Endometrial microvascular endothelial cells (primary cell): ENCODE measurements around the gene TRIO. TPM values are rescaled to one million over a fixed set of nuclear protein-coding genes. Genes with fewer than 3 reads are reported as not detected.
"Not testable (repeated sequence)": the region's sequence is repeated elsewhere in the genome, so short reads cannot be mapped to it uniquely, and the experiment has no call there.

Experiments
- in situ Hi-C: cut with HindIII; loops from 2 replicates; pipeline ENCODE4 v1.10.0; 2017; ENCODE audit warnings: low sequenced_read_pairs, low pct_unique_long_range_greater_than_20kb; ENCODE audit errors: inconsistent ontology term
- total RNA-seq: library from RNA; depleted of rRNA; stranded (reverse); fragments of >200 nt; gene quantifications from one replicate; pipeline ENCODE4 v1.2.3, GENCODE V29; 2015; ENCODE audit errors: inconsistent ontology term

Gene TRIO
- total RNA-seq, 1 donor from 2014 or later, result 97.2 TPM

DNA sequence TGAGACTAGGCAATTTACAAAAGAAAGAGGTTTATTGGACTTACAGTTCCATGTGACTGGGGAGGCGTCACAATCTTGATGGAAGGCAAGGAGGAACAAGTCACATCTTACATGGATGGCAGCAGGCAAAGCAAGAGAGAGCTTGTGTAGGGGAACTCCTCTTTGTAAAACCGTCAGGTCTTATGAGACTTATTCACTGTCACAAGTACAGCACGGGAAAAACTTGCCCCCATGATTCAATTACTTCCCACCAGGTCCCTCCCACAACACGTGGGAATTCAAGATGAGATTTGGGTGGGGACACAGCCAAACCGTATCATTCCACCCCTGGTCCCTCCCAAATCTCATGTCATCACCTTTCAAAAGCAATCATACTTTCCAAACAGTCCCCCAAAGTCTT lies 293.0 kb downstream of the TRIO start:
- in situ Hi-C loops, result not testable (repeated sequence)

DNA sequence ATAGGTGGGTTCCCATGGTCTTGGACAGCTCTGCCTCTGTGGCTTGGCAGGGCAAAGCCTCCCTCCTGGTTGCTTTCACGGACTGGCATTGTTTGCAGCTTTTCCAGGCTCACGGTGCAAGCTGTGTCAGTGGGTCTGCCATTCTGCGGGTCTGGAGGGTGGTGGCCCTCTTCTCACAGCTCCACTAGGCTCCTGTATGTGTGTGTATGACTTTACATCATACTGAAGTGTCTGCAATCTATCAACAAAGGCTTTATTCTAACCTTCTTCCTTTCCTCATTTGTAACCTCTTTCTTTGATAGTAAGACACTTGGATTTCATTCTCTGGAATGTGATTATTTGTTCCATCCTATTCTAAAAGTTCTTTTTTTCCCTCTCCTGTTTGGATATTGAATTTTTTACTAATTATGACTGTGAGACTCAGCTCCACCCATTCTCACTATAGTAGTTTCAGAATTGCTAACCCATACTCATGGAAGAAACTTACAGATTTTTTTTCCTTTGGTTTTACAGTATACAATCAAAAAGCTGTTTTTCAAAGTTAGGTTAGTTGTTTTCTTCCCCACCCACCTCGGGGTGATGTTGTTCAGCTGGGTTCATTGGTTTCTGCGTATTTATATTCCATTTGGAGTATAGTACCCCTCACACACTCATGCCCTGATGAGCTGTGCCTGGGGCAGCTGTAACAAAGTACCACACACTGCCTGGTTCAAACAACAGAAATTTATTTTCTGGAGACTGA lies 293.8 kb downstream of the TRIO start:
- in situ Hi-C loops, result no loop called here

GRCh38 chr5:14438195-14438606 lies 295.1 kb downstream of the TRIO start:
- in situ Hi-C loops, result no loop called here

DNA sequence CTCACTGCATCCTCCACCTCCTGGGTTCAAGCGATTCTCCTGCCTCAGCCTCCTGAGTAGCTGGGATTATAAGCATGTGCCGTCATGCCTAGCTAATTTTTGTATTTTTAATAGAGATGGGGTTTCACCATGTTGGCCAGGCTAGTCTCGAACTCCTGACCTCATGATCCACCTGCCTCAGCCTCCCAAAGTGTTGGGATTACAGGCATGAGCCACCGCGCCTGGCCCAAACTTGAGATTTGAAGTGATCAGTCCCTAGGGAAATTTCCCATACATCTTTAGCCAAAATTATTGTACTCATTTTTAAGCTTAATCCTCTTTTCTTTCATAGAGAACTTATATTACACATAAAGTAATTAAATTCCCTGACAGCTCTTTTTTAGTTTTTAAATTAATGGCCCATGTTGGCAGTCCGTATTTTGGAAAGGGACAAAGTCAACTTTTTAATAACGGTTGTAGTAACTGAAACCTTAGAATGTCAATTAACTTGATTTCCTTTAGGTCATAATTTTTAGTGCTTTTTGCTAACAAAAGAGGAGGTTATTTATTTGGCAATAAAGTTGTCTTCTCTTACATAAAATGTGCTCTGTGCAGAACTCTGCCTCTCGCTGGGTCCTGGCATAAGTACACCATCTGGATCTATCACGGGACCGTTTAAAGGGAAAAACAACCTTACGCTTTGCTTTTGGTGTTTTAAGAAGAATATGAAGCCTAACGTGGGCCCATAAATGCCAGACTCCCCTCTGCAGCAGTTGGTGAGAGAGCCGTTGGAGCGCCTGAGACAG lies 296.1 kb downstream of the TRIO start:
- in situ Hi-C loops, result no loop called here

GRCh38 chr5:14440223-14440581 lies 297.1 kb downstream of the TRIO start:
- in situ Hi-C loops, result no loop called here

- in situ Hi-C loops, result no loop called here
Measured at GRCh38 chr5:14440582-14441431, 297.7 kb downstream of the TRIO start.

DNA sequence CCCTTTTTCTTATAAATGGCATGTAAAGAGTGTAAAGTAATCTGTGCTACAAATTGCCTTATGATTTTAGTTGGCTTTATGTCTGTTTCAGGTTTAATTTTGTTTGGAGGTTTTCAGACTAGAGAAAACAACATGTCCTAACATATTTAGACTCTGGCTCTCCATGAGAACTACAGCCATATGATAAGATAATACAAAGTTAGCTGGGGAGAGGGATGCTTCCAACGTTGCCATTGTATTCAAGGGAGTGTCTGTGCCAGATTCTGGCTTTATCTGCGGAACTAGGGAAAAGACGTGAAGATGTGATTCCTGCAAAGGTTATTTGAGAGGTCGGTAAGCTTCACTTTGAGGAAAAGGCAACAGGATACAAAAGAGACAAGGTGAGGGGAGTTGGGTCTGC lies 298.5 kb downstream of the TRIO start:
- in situ Hi-C loops, result no loop called here

GRCh38 chr5:14442536-14442935 lies 299.4 kb downstream of the TRIO start:
- in situ Hi-C loops, result no loop called here

DNA sequence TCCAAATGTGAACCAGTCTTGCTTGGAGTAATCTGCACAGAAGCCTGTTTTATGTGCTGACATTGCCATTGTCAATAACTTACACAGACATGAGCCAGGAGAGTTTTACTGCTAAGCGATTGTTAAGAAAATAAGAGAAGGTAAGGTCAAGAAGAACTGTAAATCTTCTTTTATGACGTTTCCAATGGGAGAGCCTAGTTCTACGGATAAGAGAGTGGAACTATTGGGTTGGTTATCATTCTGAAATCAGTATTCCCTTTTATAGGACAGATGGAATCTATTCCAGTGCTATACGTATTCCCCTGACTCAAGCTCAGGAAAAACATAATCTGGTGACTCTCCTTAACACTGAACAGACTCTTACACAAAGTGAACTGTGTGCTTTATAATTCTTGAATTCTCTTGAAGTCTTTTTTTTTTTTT lies 300.5 kb downstream of the TRIO start:
- in situ Hi-C loops, result no loop called here

GRCh38 chr5:14444161-14444560 lies 301.0 kb downstream of the TRIO start:
- in situ Hi-C loops, result no loop called here

DNA sequence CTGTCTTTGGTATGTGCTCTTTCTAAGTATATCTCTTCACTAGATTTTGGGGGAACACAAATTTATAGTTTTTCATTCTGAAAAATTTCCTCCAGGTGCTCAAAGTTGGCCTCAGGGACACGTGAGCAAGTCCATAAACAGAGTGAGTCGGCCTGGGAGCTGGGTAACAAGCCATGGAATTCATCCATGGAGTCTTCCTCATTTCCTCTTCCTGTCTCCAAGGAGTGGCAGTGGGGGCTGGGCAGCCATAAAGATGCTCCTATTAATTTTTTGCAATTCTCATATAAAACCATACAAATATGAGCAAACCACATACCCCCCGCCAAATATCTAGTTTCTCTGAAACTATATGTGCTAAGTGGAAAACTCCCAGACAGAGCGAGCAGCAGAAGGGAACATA lies 301.9 kb downstream of the TRIO start:
- in situ Hi-C loops, result no loop called here

- in situ Hi-C loops, result no loop called here
Measured at GRCh38 chr5:14445576-14446290, 302.6 kb downstream of the TRIO start.

- in situ Hi-C loops, result no loop called here
Measured at GRCh38 chr5:14447958-14448911, 305.1 kb downstream of the TRIO start.

- in situ Hi-C loops, result no loop called here
Measured at GRCh38 chr5:14449052-14449661, 306.0 kb downstream of the TRIO start.

DNA sequence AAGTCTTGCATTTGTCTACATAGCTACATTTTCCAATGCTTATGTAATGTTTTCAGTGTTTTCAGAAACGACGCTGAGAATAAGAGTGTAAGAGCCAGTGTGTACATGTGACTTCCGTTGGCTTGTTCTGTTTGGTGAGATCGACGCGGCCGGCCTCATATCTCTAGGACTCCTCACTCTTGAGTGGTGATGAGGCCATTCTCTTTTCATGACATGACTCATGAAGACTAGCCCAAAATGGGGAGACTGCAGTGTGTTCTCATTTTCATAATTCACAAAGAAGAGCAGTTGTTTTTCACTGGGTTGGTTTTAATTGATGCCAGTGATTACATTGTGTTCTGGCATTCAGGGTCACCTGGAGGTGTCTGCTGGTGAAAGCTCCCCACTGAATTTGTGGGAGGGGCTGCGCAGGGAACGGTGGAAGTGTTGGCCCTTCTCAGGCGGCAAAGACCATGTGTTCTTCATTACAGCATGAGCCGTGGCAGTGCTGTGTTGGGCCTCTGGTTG lies 306.9 kb downstream of the TRIO start:
- in situ Hi-C loops, result no loop called here

- in situ Hi-C loops, result no loop called here
Measured at GRCh38 chr5:14450742-14451141, 307.6 kb downstream of the TRIO start.

DNA sequence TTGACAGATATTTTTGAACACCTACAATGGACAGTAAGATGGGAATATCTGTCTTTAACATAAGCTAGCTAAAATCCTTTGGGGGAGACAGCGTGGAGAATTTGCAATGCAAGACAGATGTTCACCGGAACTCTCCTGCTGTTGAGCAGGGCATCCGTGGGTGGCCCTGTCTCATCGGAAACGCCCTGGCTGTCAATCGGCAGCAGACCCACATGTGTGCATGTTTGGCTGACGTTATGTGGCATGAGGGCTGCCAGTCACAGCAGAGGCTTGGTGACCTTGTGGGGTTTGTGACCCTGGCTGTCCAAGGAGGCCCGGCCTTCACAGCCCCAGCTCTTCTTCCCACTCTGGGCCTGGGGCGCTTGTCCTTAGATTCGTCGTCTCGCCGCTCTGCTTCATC lies 308.7 kb downstream of the TRIO start:
- in situ Hi-C loops, result no loop called here
